ENCODE measurements around the gene MATN3.
"Not testable (repeated sequence)": the region's sequence is repeated elsewhere in the genome, so short reads cannot be mapped to it uniquely, and the experiment has no call there.

MATN3 gene, protein sequence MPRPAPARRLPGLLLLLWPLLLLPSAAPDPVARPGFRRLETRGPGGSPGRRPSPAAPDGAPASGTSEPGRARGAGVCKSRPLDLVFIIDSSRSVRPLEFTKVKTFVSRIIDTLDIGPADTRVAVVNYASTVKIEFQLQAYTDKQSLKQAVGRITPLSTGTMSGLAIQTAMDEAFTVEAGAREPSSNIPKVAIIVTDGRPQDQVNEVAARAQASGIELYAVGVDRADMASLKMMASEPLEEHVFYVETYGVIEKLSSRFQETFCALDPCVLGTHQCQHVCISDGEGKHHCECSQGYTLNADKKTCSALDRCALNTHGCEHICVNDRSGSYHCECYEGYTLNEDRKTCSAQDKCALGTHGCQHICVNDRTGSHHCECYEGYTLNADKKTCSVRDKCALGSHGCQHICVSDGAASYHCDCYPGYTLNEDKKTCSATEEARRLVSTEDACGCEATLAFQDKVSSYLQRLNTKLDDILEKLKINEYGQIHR

DNA sequence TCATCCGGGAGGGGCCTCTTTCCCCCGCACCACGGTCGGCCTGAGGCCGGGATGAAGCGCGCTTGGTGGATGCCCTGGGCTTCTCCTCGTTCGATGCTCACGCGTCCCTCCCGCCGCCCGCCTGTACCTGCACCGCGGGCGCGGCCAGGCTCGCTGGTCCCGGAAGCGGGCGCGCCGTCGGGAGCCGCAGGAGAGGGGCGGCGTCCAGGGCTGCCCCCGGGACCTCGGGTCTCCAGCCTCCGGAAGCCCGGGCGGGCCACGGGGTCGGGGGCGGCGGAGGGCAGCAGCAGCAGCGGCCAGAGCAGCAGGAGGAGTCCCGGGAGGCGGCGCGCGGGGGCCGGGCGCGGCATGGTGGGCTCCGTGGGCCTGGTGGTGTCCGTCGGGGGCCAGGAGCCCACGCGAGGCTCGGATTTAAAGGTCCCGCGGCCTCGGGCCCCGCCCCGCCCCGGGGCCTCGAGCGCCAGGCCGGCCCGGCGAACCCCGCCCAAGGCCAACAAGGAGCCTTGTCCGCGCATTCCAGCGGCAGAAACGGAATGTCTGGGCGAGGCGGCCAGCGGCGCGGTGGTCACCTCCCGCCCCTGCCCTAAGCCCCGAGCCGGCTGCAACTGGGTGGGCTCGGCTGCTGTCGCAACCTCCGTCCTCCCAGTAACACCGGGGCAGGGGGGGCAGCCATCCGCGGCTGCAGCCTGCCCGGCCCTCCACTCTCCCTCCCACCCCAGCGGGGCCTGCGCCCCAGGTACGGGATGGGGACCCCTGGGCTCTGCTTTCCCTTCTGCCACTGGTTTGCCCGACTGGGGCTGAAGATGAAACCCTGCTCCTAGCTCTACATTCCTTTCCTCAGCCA lies at the start of gene MATN3:
MATN3 (minus strand) TSS at position 387 of the 844 bp plus-strand sequence; CDS start at position 350, 37 bp downstream.
- no peak for DNase-seq

DNA sequence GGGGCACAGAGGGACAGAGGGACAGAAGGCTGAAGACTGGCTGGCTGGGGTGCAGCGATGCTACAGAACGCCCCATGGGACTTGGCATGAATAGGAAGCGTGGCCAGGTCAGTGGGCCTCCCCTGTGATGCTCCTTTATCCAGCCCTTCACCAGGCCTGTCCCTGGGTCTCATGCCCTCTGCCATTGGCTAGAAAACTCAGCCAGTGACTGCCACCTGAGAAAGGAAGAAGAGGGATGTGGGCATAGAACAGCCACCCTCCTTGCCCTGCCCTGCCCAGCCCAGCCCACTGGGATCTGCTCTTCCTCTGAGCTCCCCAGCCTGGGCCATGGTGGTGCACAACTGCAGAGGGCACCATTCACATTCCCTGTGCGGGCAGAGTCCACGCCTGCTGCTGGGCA lies 49.5 kb upstream of the MATN3 start:
- no peak for DNase-seq

DNA sequence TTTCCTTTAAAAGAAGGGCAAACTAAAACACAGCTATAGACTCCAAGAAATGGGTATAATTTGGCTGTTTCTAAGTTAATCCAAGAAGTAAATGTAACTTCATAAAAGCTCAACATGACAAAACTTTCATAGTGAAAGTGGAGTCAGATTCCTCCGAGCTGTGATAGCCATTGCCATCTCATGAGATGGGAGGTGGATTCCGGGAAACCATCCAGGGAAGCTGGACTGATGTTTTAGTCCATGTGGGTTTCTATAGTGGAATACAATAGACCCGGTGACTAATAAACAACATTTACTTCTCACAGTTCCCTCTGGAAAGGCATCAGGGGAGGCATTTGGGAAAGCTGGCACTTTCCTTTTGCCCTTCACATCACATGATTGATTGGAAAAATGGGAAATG lies 49.0 kb upstream of the MATN3 start:
- DNase-seq: no peak

DNA sequence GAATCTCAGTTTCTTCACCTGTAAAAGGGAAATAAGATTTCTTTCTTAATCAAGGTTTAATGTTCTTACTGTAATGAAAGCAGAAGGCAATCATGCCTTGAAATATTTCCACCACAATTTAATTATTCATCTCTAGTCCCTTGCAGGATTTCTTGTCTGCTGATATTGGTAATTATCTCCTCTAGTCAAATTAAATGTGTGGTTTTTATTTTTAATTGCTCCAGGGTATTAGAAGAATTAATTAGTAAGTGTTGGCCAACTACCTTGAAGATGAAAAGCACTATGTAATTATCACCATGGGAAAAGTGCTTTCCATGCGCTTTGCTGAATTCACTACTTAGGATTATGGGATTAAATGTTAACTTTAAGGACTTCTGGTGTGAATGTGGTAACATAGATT lies 47.6 kb upstream of the MATN3 start:
- no peak for DNase-seq

DNA sequence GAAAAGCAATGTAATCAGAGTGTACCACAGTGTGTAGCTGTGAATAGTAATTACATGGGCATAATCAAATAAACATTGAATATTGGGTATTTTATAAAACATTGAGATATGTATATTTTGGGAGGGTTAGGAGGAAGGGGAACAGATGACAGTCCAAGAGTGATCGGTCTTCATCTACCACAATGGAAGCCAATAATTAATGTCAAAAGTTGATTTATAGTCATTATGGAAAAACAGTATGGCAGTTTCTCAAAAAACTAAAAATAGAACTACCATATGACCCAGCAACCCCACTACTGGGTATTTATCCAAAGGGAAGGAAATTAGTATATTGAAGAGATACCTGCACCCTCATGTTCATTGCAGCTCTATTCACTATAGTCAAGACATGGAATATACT lies 44.8 kb upstream of the MATN3 start:
- no peak for DNase-seq

DNA sequence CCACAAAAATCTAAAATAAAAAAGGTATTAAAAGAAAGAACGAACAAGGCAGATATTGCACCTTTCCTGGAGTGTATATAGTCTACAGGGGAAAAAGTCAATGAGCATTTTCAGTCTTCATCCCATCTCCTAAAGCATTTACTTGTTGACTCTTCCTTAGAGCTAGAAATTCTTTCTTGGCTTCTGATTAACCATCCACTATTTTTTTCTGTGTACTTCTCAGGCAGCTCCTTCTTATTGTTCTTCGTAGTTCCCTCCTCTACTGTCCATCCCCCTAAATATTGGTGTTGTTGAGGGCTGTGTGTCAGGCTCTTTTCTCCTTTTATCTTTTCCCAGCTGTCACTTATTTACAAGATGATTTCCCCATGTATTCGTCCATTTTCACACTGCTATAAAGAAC lies 42.5 kb upstream of the MATN3 start:
- no peak for DNase-seq

DNA sequence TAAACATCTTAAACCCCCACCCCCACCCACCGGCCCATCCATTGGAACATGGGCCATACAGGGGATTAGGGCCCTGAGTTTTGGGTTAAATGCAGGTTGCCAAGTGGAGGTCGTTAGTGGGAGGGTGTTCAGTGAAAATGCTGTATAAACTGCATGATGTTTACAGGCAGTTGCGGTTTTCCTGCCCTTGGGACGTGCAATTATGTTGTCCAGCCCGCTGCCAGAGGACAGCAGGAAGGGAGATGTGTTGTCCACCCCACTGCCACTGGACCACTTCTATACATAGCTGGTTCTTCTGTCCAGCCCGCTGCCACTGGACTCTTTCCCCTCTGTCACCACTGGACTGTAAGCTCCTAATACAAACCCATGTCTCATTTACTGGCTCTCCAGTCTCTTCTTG lies 41.7 kb upstream of the MATN3 start:
- DNase-seq: no peak

DNA sequence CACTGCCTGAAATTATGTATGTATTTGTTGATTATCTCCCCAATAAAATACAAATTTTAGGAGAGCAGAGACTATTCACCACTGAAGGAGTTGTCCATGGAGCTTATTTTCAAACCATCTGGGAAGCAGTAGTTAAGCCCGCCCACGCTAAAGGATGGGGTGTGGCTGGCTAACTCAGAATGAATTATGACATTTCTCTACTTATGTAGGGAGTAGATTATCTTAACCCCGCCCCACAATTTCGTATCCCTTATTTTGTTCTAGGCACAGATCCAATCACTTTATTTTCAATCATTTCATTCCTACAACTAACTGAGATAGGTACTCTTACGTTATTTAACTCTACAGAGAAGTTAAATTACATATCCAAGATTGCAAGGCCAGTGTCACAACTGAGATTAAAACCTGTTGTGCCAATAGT lies 40.4 kb upstream of the MATN3 start:
- DNase-seq: no peak

DNA sequence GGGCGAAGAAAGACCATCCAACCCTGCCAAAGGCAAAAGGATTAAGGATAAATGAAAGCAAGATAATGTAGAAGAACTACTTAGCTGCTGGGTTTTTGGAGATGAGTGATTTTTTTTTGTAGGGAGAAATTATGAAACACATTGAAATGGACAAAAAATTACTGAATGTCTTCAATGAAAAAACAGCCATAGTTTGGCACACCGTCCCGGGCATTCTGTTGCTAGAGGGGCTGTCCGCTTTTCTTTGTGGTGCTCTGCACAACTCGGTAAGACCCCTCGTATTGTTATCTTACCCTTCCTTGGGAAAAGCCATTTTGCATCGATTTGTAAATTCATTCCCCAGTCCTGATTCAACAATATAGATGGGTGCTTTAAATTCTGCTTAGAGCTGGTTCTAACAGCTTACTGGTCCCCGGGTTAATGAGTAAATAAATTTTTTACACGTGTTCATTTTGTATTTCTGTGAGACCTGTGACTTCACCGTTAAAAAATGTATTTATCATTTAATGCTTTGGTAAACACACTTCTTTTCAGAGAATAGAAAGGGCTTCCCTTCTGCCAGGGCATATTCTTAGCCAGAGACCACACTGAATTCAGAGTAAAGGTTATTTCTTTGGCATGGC lies 39.9 kb upstream of the MATN3 start:
- DNase-seq: no peak

DNA sequence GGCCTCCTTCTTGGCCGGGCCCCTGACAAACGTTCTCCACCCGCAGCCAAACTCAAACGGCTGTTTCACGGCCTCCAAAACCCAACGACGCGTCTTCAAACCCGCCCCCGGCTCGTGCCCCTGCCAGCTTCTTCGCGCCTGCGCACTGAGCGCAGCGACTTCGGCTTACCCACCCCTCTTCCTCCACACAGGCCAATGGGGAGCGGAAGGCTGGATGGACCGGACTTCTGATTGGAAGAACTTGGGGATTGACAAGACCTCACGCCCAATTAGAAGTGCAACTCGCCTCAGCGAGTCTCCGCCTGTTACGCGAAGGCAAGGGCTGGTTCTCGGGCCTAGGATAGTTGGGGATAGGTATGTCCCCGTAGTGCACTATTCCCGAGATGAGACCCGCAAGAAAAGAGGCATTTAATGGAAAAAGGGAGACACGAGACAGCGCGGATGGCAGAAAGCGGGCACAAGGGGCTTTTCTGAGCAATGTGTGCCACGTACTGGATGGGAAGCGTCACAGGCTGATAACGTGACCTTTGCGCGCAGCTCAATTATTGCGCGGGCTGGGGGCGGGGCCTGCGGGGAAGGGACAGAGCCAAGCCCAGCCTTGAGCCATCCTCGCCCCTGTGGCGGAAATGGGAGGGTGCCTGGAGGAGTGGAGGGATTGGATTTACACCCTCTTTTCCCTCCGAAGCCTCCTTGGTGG lies 39.2 kb upstream of the MATN3 start, which contains the start of gene LAPTM4A:
LAPTM4A (minus strand) TSS at position 97 of the 697 bp plus-strand sequence. CDS start 108 bp downstream, outside the sequence.
- peak; percentile 96 for DNase-seq

DNA sequence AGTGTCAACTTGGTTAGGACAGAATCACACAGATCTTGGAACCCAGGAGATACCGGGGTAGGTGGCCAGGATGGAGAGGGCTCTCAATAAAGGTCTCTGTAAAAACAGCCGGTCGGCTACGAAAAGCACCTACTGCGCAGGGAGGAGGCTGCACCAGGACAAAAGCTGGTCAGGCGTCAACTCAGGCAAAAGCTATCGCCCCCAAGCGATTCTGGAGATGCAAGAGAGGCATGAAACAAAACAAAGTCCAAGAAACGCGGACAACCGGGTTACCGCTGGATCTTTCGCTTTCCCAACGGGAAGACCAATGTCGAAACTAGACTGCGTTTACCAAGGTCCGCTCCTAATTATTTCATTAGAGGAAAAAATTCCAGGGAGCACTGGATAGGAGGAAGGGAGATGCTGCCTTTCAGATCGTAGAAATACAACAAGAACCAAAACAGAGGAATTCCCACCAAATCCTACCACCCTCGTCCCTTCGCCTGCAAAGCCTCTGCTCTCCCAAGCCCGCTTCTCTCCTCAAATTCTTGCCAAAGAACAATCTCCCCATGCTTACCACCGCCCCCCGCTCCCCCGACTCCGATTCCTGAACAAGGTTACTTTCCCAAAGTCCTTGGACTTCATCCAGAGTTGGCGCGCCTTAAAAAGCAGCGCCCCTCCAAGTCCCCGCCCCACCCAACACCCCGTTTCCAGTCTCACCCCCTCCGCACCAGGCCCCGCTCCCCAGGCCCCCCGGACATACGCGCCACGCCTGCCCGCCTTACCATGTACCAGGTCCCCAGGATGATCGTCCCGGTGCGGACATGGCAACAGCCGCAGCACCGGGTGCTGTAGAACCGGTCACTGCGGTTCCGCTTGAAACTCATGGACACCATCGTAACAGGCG lies 38.4 kb upstream of the MATN3 start:
- peak; percentile 16 for DNase-seq

DNA sequence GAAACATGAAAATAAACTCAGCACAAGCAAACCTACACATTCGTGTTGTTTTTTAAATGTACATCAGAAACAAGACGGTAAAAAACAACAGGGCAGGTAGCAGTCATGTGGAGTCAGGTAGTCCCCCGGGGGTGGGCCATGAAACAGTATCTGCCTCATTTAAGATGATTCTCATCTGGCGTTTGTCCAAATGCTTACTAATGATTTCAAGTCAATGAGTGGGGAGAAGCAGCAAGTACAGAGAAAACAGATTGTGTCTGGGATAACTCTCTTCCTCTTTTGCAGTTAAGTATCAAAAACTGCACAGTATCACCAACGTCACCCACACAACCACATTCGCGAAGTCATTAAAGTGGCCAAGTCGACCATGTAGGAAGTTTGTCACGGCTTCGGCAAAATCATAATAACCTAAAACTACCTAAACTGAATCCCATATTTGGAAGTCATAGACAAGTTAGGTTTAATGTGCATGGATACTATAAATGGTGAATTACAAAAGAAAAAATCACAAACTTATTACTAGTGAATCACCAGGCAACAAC lies 37.7 kb upstream of the MATN3 start:
- peak; percentile 27 for DNase-seq

DNA sequence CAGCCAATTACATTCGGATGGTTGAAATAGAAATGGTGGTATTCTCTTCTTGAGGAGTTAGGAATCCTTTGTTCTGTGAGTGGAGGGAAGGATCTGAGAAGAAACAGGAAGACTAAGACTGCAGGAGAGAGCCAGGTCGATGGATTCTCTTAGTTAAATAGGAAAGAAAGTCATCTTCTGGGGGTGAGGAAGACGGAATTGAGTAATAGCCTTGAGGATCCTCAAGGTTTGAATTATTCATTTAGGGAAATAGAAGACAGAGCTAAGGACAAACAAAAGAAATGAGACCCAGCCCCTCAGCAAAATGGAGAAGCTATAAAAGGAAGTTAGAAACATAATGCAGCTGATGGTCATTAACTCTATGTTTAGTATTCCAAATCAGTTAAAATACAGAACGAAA lies 37.2 kb upstream of the MATN3 start:
- no peak for DNase-seq

DNA sequence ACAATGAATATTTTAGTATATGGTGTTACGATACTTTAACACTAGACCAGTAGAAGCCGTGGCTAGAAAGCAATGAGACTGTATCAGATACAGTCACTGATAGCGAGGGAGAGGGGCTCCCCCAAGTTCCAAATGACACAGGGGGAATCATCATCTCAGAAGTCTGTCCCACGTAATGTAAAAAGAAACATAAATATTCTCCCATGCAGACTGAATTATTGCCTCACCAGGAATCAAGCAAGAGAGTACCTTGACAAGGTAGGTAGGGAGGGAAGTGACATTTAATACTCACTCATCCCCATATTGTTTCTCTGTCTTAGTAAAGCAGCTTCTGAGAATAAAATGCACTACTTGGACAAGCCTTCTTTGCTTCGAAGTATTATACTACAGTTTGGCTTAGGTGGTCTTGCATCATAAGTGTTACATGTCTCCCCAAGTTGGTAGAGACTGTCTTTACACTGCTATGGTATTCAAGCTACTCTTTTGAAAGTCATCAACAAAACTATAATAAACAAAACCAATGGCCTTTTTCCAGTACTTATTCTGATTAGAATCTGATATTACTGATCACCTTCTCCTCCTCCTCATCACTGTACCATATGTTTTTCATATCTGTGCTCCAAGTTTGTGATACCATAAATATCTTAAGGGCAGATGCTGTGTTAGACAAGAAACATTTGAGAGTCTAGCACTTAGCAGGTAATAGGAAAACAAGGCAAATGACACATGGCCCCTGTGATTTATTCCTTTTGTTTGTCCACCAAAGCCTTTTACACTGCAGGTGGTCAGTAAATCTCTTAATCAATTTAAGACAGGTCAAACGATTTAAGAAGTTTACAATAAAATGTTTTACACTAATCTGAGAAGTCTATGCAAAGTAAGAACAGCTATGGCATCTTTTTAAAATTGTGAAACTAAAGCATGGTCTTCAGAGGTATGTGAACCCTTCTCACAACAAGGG lies 36.3 kb upstream of the MATN3 start:
- no peak for DNase-seq

DNA sequence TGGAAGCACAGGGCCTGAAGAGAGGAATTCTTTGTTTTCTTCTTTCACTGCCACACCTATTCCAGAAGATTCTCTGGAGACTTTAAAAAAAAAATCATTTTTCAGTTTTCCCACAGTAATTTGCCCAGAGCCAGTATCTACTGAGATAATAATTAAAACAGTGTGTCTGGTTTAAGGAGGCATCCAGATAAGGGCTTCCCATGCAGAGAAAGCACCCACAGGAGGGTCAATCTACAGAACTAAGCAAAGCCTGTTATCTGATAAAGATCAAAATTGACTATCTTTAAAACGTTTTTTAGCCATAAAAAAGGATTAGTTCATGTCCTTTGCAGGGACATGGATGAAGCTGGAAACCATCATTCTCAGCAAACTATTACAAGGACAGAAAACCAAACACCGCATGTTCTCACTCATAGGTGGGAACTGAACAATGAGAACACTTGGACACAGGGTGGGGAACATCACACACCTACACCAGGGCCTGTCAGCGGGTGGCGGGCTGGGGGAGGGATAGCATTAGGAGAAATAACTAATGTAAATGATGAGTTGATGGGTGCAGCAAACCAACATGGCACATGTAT lies 33.3 kb upstream of the MATN3 start:
- DNase-seq: not testable (repeated sequence)

DNA sequence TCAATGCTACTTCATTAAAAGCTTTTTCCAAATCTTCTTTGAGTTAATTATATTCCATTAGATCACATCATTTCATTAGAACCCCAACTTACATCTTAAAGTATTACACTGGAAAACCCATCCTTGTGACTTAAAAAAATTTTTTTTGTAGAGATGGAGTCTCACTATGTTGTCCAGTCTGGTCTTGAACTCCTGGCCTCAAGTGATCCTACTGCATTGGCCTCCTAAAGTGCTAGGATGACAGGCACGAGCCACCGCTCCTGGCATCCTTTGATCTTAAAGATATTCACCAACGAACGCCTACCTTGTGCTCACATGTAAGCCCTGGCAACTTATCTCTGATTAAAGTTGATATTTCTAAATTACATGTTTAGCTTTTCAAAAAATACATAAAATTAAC lies 32.3 kb upstream of the MATN3 start:
- no peak for DNase-seq

DNA sequence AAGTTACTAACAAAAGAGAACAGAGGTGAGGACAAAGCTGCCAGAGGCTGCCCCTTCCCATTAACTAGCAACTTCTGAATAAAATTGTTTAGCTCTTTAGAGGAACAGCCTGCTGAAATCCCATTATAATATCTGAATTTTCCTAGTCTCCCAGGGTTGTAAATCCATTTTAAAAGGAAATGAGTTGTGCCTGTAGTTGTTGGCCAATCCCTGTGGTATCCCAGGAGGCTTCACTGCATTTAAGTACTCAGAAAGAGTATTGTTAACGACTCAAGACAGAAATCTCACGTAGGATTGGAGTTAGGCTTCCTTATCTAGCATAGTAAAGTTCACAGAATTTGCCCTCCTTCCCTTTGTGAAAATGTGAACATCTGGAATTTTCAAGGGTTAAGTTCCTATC lies 30.1 kb upstream of the MATN3 start:
- no peak for DNase-seq

DNA sequence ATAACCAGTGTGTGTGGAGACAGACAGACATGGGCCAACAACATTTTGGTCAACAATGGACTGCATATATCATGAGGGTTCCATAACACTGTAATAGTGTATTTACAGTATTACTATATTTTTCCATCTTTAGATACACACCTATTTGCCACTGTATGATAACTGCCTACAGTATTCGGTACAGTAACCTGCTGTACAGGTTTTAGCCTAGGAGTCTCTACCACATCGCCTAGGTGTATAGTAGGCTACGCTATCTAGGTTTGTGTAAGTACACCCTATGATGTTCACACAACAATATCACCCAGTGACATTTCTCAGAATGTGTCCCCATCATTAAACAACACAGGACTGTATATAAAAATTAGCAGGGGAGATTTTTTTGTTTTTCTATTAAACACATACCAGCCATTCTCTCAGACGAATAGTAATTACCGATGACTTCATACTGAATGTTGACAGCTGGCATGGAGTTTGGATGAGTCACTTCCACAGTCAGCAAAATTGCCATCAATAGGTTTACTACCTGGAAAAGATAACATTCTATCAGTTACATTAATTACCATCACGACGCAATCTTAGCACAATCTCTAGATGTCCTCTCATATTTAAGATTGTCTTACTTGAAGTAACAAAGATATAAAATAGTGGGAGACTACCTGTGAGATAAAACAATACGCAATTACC lies 28.2 kb upstream of the MATN3 start:
- no peak for DNase-seq

DNA sequence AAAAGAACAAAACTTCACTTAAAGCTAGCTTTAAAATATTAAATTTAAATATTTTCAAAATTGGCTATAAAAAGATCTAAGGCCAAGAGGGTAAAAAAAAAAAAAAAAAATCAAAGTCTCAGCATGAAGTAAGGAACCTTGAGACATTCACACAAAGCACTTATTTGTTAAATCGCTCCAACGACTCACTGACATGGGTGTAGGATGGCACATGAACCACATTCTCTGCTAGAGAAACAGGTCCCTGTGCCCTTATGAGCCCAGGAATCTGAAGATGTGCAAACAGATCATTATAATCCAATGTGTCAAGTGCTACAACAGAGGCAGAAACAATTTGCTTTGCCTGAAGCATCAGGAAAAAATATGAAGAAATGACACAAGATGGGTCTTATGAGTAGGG lies 25.2 kb upstream of the MATN3 start:
- no peak for DNase-seq

Data from activated CD4-positive, alpha-beta T cell treated with anti-CD3 and anti-CD28 coated beads, Interleukin-2, amount 50 U/mL, for 1 hour (primary cell).